Measurements from ENCODE around the gene LRPPRC.

The LRPPRC gene

GRCh38 chr2:43841949-43842865 is 153.6 kb downstream of the LRPPRC start:
- H3K27ac Mint-ChIP-seq = no peak overlapping the region
- no peaks in the 10 kb centered on the region for H3K4me1 Mint-ChIP-seq (ENCODE audit: low read depth)
- H3K36me3 Mint-ChIP-seq = no peaks in the 10 kb centered on the region
- H3K27me3 Mint-ChIP-seq = no peaks in the 10 kb centered on the region
- no peaks in the 10 kb centered on the region for H3K9me3 Mint-ChIP-seq (ENCODE audit: low read depth)
- H3K4me3 Mint-ChIP-seq = no peak overlapping the region

DNA sequence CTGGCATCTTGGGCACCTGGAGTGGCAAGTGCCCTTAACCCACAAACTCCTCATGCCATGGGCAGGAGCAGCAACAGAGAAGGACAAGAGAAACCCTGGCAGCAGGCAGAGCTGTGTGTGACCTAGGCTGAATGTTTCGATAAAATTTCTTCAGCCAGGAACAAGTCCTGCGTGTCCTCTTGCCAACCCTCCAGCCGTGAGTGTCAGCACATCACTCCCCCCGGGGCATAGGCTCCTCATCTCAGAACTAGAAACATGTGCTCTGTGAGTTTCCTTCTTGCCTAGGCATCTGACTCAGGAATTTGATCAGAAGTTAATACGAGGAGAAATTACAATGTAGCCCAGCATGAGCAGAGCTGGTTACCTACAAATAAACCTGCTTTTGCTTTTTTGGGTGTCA is 154.8 kb downstream of the LRPPRC start:
- Mint-ChIP-seq H3K27ac (no peak overlapping the region), H3K9me3 (ENCODE audit: low read depth) (no peaks in the 10 kb centered on the region), H3K4me3 (no peak overlapping the region), H3K27me3 (no peaks in the 10 kb centered on the region), H3K36me3 (no peaks in the 10 kb centered on the region), H3K4me1 (ENCODE audit: low read depth) (no peaks in the 10 kb centered on the region)

GRCh38 chr2:43839776-43840564 is 155.8 kb downstream of the LRPPRC start:
- Mint-ChIP-seq H3K4me1 (ENCODE audit: low read depth) (no peaks in the 10 kb centered on the region), H3K9me3 (ENCODE audit: low read depth) (no peaks in the 10 kb centered on the region), H3K27me3 (no peaks in the 10 kb centered on the region), H3K36me3 (no peaks in the 10 kb centered on the region), H3K27ac (no peak overlapping the region), H3K4me3 (no peak overlapping the region)

DNA sequence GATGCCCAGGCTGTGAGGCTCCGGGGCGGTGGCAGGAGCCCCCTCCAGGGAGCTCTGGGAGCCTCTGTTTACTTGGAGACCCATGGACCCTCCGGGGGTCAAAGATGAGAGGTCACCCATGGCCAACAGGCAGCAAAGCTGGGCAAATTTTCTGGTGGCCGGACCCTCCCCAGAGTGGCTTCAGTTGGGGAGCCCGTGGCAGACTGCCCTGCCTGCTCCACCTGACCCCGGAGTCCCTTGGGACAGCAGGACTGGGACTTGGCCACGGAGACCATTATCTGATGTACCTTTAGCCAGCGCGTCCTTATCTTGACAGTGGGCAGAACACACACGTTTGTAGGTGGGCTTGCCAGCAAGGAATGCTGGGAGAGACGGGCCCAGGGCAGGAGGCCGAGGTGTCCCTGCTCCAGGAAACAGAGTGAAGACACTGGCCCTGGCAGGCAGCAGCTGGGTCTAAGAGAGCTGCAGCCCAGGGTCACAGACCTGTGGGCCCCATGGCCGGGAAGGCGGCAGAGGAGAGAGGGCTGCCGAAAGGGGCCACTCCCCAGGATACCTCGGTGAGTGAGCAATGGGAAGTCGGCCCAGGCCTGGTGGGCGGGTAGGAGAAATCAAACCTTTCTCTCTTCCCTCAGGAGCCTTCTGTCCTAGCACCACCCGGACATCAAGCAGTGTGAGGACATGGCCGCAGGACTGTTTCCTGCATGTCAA is 157.1 kb downstream of the LRPPRC start, which contains the start of the genes ABCG5 and ABCG8:
ABCG5 (minus strand) TSS at position 280 of the 708 bp plus-strand sequence; CDS start at position 120, 160 bp downstream.
ABCG8 (plus strand) TSS at position 412 of the 708 bp plus-strand sequence; CDS start at position 495, 83 bp downstream.
- H3K4me3 Mint-ChIP-seq = no peak within 1 kb of the TSS
- no peaks in the 10 kb centered on the region for H3K27me3 Mint-ChIP-seq
- H3K36me3 Mint-ChIP-seq = no peaks in the 10 kb centered on the region
- H3K27ac Mint-ChIP-seq = no peak within 1 kb of the TSS
- H3K4me1 Mint-ChIP-seq (ENCODE audit: low read depth) = no peaks in the 10 kb centered on the region
- no peaks in the 10 kb centered on the region for H3K9me3 Mint-ChIP-seq (ENCODE audit: low read depth)

- no peaks in the 10 kb centered on the region for H3K27me3 Mint-ChIP-seq
These were observed 157.8 kb downstream of the LRPPRC start for GRCh38 chr2:43837831-43838559.

DNA sequence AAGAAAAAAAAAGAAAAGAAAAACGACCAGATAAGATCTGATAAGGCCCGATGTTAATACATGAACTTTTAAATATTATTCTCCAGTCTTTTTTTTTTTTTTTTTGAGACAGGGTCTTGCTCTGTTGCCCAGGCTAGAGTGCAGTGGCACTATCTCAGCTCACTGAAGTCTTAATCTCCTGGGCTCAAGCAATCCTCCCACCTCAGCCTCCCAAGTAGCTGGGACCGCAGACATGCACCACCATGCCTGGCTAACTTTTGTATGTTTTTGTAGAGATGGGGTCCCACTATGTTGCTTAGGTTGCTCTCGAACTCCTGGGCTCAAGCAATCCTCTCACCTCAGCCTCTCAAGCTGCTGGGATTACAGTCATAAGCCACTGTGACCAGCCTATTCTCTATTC is 158.8 kb downstream of the LRPPRC start:
- Mint-ChIP-seq H3K36me3 (no peaks in the 10 kb centered on the region), H3K4me1 (ENCODE audit: low read depth) (no peaks in the 10 kb centered on the region), H3K4me3 (no peak overlapping the region), H3K27me3 (no peaks in the 10 kb centered on the region), H3K27ac (no peak overlapping the region), H3K9me3 (ENCODE audit: low read depth) (no peaks in the 10 kb centered on the region)

More at GRCh38 chr2:43837831-43838559, 157.8 kb downstream of the LRPPRC start:
- no peak overlapping the region for H3K27ac Mint-ChIP-seq
- H3K9me3 Mint-ChIP-seq (ENCODE audit: low read depth) = no peaks in the 10 kb centered on the region
- H3K4me1 Mint-ChIP-seq (ENCODE audit: low read depth) = no peaks in the 10 kb centered on the region
- H3K4me3 Mint-ChIP-seq = no peak overlapping the region
- H3K36me3 Mint-ChIP-seq = no peaks in the 10 kb centered on the region

All from activated naive CD8-positive, alpha-beta T cell (primary cell).